Hepatic stellate cell (primary cell): ENCODE data around the gene VPS36.
"Not testable (repeated sequence)": the region's sequence is repeated elsewhere in the genome, so short reads cannot be mapped to it uniquely, and the experiment has no call there.

Source experiments
- DNase-seq: peaks from one replicate; pipeline ENCODE4 v3.0.0; 2011; ENCODE audit warnings: low spot score

Gene VPS36, protein sequence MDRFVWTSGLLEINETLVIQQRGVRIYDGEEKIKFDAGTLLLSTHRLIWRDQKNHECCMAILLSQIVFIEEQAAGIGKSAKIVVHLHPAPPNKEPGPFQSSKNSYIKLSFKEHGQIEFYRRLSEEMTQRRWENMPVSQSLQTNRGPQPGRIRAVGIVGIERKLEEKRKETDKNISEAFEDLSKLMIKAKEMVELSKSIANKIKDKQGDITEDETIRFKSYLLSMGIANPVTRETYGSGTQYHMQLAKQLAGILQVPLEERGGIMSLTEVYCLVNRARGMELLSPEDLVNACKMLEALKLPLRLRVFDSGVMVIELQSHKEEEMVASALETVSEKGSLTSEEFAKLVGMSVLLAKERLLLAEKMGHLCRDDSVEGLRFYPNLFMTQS

DNA sequence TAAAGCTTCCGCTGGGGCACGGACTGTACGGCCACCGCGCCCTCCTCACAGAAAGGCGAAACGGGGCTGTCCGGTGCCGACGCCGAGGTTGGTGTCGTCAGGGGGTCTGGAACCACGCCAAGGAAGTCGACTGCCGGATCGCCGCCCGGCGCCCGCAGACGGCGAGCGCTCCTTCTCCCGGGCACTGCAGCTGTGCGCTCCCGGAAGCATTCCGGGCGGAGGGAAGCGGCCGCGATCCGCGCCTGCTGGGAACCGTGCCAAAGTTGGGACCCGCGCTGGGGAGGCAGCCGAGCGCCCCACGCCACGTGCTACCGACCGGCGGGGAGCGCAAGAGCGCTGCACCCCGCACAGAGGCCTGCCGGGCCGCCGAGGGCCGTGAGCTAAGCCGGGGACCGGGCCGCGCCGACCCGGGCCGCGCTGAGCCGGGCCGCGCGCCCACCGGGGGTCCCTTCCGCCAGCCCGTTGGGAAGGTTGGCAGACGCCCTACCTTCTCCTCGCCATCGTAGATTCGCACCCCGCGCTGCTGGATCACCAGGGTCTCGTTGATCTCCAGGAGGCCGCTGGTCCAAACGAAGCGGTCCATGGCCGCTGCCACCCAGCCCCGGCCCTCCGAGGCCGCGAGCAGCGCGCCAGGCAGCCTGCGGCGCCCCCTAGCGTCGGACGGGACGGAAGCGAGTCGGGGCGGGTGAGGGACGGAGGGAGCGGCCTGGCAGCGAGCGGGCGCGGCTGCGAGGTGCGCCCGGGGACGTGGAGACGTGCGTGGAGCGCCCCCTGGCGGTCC is at the start of gene VPS36:
Gene VPS36 (minus strand): TSS at position 623 of the 781 bp plus-strand sequence. CDS start 40 bp downstream, at position 583.
- peak; percentile 91 for DNase-seq

DNA sequence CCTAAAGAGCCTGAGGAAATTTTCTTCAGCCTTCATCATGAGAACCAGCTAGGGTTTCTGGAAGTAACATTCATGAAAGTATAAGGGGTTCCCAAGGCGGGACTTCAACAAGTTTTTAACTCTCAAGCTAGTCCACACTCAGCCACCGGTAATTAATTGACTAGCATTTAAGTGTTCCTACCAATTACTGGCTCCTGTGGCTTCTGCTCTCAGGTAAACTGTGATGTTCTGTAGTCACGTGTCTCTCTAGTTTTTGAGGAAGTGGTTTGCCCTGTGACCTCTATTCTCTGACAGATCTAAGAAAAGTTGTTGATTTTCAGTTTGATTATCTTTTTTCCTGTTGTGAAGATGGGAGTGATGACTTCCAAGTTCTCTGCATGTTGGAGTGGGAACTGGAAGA is 47.5 kb upstream of the VPS36 start:
- DNase-seq: not testable (repeated sequence)

DNA sequence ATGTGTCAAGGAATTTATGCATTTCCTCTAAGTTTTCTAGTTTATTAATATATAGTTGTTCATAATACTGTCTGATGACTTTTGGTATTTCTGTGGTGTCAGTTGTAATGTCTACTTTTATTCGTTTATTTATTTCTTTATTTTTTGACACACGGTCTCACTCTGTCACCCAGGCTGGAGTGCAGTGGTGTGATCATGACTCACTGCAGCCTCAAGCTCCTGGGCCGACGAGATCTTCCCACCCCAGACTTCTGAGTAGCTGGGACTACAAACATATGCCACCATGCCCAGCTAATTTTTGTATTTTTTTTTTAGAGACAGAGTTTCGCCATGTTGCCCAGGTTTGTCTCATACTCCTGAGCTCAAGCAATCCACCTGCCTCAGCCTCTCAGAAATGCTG is 43.8 kb upstream of the VPS36 start:
- not testable (repeated sequence) for DNase-seq

DNA sequence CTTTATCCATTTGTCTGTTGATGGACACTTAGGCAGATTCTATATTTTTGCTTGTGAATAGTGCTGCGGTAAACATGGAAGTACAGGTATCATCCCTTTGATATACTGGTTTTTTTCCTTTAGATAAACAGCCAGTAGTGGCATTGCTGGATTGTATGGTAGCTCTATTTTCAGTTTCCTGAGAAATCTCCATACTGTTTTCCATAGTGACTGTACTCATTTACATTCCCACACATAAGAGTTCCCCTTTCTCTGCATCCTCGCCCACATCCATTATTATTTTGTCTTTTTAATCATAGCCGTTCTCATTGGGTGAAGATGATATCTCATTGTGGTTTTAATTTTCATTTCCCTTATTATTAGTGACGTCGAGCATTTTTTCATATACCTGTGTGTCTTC is 40.6 kb upstream of the VPS36 start:
- DNase-seq: not testable (repeated sequence)

DNA sequence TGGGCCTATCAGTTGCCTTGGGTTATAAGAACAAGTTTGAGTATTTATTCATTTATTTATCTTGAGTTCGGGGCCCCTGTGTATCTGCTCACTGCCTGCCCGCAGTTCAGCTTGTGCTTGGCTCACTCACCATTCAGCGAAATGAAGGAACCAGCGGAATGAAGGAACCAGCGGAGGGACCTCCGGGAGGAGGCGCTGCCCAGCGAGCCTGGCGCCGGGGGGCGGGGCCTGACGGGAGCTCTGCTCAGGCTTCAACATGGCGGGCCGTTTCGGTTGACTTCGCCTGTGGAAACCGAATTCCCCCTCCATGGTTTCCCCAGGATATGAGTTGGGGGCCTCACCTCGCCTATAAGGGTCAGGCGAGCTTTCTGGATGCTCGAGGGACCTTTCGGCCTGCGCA is 38.3 kb upstream of the VPS36 start:
- not testable (repeated sequence) for DNase-seq

DNA sequence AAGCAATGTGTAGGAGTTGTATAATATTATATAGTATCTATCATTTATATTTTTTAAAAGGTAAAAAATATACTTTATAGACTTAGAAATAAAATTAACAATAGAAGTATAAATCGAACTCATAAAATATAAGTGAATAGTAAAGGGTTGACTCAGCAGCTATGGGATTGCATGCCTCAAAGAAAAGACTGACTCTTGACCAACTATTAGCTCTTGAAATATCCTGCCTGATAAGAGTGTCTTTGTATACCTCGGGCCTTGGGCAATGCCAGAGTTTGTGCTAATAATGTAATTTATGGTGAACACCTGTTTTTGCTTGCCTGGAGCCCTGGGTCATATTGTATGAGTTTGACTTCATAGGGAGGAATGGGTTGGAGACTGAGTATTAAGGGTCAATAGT is 36.6 kb upstream of the VPS36 start:
- DNase-seq: not testable (repeated sequence)

DNA sequence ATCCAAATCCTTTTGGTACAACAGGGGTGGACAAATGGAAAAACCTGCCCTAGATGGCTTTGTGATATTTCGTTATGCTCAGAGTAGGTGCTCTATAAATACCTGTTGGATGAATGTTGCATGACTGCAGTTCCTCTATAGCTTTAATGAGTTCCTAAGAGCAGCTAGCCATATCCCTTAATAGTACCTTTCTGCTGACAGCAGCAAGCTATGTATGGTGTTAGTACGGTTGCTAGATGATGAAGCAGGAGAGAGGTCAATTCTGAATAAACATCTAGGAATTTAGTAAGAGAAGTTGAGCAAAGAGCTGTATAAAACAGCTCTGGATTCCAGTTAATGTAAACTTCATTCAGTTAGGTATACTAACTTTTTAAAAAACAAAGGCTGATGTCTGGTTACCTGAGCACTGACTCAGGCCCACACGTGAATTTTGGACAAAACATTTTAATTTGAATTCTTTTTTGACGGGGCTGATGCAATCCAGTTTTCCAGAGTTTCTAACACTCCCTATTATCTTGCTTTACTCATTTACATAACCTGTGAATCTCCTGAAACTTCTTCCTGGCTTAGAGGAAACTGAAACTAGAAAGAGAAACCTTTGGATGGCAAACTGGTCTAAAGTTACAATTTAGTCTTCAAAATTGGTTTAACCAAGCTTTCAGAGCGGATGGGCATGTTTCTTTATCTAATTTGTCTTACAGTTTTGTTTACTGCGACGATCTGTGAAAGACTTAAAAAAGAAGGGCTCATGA is 30.4 kb upstream of the VPS36 start:
- not testable (repeated sequence) for DNase-seq

DNA sequence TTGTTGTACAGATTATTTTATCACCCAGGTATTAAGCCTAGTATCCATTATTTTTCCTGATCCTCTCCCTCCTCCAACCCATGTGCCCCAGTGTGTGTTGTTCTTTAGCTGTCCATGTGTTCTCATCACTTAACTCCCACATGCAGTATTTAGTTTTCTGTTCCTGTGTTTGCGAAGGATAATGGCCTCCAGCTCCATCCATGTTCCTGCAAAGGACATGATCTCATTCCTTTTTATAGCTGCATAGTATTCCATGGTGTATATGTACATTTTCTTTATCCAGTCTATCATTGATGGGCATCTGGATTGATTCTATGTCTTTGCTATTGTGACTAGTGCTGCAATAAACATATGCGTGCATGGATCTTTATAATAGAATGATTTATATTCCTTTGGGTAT is 18.1 kb upstream of the VPS36 start:
- DNase-seq: not testable (repeated sequence)

DNA sequence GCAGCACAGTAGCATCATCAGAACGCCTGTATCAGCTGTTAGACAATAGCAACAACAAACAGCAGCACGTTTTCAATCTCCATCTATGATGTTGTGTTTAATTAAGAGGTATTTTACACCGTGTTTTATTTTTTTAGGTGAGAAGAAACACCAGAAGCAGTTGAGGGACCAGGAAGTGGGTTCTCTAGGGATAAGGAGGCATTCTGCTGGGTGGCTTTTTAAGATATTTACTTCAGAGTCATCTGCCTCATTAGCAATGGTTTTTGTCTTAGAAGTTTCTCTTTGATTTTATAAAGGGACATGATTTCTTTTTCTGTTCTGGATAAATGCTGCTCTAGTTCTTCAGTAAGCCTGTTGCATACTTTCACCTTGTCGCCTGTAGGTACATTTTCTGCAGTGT is 13.1 kb upstream of the VPS36 start:
- DNase-seq: no peak

DNA sequence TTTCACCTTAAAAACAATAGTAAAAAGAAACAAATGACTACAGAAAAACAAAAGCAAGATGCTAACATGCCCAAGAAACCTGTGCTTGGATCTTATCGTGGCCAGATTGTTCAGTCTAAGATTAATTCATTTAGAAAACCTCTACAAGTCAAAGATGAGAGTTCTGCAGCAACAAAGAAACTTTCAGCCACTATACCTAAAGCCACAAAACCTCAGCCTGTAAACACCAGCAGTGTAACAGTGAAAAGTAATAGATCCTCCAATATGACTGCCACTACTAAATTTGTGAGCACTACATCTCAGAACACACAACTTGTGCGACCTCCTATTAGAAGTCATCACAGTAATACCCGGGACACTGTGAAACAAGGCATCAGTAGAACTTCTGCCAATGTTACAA is 10.8 kb upstream of the VPS36 start:
- no peak for DNase-seq

DNA sequence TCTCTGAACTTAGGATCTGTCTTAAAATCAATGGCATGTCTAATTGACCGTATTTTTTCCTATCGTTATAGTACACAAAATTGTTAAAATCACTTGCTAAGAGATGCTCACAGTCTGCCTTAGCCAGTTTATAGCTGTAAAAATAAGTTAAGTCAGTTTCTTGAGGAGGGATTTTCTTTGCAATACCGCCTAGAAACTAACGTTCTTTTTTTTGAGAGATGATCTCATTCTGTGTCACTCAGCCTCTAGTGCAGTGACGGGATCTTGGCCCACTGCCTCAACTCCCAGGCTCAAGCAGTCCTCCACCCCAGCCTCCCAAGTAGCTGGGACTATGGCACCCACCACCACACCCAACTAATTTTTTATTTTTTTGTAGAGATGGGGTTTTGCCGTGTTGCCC is 9.2 kb upstream of the VPS36 start:
- peak; percentile 32 for DNase-seq

DNA sequence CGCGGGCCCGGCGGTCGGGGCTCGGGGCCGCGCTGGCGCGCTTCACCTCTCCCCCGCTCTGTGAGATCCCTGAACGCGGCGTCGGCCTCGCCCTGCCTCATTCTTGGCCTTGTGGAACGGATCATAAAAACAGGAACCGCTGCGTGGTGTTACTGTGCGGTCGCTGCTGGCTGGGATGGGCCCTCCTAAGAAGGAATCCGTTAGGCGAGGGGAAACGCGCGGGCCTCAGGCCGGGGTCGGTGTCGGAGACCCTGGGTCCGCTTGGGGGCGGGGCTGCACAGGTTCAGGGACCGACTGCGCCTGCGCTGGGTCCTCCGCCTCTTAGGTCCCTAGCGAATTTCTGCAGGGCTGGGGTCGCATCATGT is 5.2 kb upstream of the VPS36 start:
- DNase-seq: peak; percentile 74

DNA sequence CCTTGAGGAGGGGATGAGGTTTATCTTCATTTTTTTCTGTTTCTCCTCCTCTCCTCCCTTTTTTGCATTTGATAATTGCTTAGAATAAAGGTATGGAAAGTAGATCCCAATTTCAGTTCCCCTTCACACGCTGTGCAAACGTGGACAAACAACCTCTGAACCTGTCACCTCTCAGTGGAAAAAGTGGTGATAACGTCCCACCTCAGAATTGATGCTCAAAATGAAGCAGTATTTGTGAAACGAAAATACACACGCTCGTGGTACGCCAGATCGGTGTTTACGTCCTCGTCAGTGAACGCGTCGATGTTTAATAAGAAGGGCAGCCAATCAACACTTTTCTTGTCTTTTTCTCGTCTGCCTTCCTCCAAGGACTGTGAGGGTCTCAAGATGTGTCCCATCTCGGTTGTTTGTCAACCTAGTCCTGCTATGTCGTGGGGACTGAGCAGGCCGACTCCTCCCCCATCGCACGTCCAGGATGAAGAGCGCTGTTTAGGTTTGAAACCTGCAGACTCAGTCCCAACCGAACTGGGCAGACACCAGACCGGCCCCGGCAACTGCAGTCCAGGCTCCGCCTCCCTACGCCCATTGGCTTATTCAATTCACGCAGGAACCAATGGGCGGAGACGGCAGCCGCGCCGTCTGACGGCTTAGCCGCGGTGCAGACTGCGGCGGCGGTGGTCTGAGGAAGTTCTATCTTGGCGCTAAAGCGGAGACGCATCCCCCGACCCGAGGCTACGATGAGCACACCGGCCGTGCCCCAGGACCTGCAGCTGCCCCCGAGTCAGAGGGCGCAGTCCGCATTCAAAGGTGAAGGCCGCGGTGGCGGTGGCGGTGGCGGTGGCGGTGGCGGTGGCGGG is 4.6 kb upstream of the VPS36 start, which contains the start of gene CKAP2:
Gene CKAP2 (plus strand): TSS at position 659 of the 857 bp plus-strand sequence. CDS start 79 bp downstream, at position 738.
- peak; percentile 95 for DNase-seq

DNA sequence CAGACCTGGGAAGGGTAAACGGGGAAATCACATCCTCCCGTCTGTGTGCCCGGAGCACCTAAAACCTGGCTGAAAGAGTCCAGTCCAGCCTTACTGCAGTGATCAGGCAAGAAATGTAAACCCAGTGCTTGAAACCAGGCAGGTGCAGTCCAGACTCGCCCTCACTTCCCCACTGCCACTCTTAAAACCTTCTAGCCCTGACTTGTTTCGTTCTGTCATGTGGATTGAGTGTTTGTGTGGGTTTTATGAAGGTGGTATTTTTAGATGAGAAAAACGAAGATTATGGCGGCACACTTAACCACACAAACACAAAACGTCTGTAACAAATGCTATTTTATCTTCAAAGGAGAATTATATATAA is 4.0 kb upstream of the VPS36 start:
- no peak for DNase-seq

DNA sequence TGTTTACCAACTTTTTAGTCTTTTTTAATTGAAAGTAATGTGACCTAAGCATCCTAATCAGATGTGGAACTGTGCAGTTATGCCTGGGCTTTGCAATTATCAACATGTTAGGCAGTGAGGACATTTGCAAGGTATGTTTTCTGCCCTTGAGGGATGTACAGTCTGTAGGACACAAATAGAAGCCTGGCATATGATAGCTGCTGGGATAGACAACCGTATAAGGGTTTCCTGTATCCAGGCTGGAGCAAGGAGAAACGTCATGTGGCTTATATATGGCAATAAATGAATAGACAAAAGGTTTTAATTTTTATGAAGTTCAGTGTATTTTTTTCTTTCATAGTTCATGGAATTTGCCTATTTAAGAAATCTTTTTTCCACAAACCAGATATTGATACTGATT is 2.0 kb upstream of the VPS36 start:
- no peak for DNase-seq

DNA sequence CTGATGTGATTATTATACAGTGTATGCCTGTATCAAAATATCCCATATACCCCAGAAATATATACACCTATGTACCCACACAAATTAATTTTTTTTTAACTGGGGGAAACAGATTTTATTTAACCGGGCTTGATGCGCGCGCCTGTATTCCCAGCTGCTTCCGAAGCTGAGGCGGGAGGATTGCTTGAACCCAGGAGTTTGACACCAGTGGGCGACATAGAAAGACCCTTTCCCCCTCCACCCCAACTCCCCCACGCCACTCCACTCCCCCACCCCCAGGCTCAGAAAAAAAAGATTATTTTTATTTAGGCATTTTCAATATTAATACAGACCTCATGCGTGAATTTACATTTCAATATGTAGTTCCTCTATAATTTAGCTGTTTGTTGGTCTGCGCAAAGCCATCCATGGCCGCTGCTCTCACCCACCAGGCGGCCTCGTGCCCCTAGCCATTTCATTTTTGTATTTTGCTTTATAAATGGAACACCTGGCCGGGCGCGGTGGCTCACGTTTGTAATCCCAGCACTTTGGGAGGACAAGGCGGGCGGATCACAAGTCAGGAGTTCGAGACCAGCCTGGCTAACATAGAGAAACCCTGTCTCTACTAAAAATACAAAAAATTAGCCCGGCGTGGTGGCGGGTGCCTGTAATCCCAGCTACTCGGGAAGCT is 836 bp upstream of the VPS36 start:
- no peak for DNase-seq

DNA sequence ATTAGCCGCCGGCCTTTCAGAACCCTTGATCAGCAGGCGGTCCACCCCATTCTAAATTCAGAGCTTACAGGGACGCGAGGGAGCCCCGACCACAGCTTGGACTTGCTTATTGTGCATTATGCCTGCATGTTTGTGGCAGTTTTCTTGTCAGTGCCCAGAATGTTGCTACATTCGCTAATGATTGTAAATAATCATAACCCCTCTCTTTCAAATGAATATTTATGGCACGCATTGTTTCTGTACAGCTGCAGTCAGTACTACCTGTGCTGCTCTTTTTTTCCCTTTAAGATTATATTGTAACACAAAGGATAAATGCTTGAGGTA is 321 bp upstream of the VPS36 start:
- no peak for DNase-seq

DNA sequence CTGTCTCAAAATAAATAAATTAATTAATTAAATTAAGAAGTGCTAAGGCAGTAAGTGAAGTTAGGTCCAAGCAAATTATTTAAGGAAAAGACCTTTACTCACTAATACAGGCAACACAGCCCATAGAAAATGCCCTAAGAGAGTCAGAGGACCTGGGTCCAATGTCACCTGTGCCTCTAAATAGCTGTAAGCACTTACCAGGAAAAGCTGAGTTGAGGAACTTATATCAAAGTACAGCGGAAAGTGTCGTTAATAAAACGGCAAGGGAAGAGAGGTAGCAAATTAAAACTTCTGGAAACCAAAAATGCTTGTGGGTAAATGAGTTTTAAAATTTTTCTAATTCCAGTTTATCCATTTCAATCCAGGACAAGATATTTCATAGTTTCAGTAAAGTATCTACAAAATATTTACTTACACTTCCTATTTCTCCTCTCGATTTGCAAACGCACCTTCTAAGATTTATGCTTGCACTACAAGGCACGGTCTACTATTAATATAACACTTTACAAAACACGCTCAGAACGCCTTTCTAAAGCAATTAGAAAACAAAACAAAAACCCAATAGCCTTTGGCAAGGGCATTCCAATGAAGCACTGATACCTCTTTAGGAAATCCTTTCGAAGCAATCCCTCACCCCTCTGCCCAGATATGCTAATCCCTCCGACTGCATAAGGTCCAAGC is 963 bp downstream of the VPS36 start:
- DNase-seq: no peak

DNA sequence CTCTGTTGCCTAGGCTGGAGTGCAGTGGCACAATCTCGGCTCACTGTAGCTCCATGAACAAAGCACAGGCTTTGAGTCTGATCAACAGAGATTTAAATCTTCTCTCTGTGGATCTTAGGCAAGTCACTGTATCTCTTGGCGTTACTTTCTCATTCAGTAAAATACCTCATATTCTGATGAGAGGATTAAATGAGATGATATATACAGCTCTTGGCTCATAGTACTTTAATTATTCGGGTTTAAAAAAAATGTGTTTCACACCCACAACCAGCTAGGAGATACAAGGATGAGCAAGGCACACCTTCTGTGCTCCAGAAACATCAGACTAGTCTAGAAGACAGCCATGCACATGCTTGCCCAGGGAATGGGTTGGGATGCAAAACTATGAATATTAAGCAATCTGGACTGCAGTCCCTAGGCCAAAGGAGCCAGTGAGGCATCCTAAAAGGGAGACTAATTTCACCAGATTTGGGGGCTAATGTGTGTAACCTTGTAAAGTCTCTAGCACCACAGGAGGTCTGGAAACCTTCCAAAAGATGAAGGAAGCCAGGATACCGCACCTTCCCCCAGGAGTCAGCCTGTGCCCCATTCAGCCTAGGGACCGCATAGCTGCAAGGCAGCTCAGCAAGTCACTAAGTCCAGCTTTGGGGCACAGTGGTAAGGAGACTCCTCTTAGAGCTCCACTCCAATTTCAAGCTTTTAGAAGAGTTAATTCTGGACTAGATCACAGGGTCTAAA is 2.5 kb downstream of the VPS36 start:
- DNase-seq: no peak

DNA sequence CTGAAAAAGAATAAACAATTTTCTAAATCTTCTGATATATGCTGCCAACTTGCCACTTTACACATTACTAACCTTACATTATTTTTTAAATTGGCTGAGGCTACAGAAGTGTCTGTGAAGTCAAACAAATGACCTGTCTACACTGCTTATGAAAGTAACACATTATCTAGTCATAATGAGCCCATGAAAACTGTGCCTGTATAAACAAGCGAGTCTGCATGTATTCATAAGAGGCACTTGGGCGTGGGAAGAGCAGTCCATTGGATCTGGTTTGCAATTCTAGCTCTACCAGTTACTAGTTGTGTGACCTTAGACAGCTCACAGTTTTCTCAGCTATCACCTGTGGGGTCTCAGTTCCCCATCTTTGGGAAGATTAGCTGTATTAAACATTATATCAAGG is 3.1 kb downstream of the VPS36 start:
- DNase-seq: no peak
